ENCODE data around the gene ADAMTS6.

ADAMTS6 gene

DNA sequence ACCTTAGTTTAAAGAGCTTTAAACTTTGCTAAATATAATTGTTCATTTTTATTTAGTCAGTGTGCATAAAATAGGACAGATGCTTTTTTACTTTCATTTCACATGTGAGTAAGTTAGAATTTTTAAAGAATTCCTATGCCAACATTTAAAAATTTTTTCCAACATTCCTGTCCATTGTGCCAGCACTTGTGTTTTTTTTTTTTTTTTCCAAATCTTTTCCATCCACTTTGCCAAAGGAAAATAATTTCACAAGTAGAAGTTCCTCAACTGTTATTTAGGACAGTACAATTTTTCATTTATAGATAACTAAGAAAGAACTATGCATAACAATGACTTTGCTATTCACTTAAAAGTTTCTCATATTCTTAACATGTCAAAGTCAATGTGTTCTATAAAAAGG, 189.5 kb downstream of the ADAMTS6 start:
- no peak for DNase-seq

DNA sequence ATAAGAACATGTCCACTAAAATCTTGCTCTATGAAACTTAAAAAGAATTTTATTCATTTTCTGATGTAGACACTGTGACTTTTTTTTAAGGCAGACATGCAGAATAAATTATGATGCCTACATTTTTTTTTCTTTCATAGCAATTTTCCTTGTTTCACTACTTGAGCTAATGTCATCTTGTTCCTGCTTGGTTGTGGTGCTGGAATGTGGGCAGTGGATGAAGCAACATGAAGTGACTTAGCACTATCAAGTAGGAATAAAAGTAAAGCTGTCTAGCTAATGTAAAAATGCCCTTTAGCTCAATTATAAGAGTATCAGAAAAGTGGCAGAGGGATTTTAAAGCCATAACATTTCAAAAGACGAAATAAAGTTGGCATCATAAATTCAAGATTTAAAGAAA, 191.0 kb downstream of the ADAMTS6 start:
- DNase-seq, result no peak

GRCh38 chr5:65288657-65289056, 193.1 kb downstream of the ADAMTS6 start:
- DNase-seq, result no peak

- no peak for DNase-seq
These were observed 202.1 kb downstream of the ADAMTS6 start for GRCh38 chr5:65279603-65280002.

GRCh38 chr5:65276178-65276890, 205.4 kb downstream of the ADAMTS6 start:
- no peak for DNase-seq

GRCh38 chr5:65271906-65272305, 209.8 kb downstream of the ADAMTS6 start:
- DNase-seq, result no peak

DNA sequence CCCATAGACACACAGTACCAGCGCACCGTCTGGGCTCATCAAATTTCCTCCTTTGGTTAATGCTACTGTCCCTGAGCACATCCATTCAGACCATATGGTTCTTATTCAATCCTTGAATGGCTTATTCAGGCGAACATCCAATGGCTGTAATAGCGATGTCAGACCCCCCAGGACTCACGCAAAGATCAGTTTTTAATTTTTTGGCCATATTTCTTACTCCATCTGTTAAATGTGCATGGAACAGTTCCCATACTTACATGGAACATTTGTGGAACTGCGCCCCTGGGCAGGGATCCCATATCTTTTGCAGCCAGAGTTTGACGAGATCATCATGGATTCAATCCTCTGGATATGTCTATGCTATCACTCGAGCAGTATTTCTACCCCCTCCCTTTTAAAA, 213.2 kb downstream of the ADAMTS6 start:
- no peak for DNase-seq

DNA sequence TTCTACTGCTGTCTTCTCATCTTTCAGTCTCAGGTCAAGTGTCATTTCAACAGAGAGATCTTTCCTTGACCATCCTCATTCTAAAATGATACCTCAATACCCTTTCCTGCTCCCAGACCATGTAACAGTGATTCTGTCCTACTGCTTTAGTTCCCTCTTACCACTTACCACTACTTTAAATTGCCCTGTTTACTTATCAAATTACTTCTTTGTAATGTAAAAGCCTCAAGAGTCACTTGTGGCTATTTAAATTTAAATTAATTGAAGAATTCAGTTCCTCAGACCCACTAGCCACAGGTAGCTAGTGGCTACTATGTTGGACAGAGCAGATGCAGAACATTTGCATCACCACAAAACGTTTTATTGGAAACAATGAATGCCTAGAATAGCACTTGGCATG, 217.3 kb downstream of the ADAMTS6 start:
- DNase-seq, result no peak

- no peak for DNase-seq
These were observed 218.4 kb downstream of the ADAMTS6 start for GRCh38 chr5:65263321-65263720.

- DNase-seq, result no peak
These were observed 219.1 kb downstream of the ADAMTS6 start for GRCh38 chr5:65262649-65263059.

- peak in 1 of 58 donors; percentile 1 for DNase-seq
These were observed 219.6 kb downstream of the ADAMTS6 start for GRCh38 chr5:65262096-65262495.

- DNase-seq, result no peak
These were observed 220.2 kb downstream of the ADAMTS6 start for GRCh38 chr5:65261499-65261898.

- DNase-seq, result no peak
These were observed 226.4 kb downstream of the ADAMTS6 start for GRCh38 chr5:65255294-65255693.

DNA sequence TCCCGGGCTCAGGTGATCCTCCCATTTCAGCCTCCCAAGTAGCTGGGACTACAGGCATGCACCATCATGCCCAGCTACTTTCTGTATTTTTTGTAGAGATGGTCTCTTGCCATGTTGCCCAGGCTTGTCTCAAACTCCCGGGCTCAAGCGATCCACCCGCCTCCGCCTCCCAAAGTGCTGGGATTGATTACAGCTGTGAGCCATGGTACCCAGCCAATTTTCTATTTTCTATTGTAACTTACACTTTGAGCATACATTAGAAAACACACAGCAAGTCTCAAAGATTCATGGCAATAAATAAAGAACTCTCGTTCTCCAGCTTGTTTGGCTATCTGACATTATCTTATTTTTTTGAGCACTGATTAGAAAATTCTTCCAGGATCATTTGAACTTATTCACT, 228.7 kb downstream of the ADAMTS6 start:
- DNase-seq, result no peak

DNA sequence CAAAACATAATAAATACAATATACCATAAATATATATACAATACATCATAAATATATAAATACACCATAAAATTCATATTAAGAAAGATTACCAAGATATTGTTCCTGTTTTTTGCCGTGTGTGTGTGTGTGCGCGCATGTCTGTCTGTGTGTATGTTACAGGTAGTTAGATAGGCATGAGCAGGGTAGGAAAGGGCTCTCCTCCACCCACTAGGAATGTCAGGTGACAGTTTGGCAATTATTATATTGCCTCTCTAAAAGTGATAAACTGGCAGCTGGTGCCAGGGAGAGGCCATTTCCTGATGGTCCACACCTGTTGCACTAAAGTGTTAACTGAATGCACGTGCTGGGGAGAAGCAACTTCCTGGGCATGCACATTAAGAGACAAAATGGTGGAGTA, 232.8 kb downstream of the ADAMTS6 start:
- no peak for DNase-seq

GRCh38 chr5:65247594-65247993, 234.1 kb downstream of the ADAMTS6 start:
- no peak for DNase-seq

DNA sequence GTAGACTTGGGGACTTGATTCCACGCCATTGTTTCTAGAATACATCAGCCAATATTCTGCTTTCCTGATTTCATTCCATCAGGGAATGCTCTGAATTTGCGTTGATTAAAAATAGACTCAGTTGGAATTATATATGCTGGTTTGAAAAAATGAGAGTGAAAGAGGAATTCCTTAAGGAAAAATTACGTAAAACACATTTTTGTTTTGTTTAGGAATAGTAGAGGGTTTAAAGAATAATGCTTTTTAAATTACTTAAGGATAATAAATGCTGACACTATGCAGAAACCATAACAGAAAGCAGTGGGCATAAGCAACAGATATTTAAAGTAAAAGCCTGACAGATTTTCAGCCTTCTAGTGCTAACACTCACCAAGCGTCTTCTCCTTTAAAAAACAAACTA, 235.0 kb downstream of the ADAMTS6 start:
- DNase-seq, result no peak

- DNase-seq, result no peak
These were observed 237.7 kb downstream of the ADAMTS6 start for GRCh38 chr5:65244031-65244430.

GRCh38 chr5:65243161-65243560, 238.6 kb downstream of the ADAMTS6 start:
- DNase-seq, result no peak

DNA sequence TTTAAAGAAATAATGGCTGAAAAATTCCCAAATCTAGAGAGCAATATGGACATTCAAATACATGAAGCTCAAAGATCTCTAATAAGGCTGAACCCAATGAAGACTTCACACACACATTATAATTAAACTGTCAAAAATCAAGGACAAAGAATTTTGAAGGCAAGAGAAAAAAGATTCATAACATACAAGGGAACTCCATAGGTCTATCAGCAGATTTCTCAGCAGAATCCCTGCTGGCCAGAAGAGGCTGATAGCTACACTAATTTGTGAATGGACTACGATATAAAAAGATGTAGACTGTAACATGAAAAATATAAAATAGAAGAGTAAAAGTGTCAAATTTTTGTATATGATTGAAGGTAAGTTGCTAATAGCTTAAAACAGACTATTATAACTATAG, 251.9 kb downstream of the ADAMTS6 start:
- no peak for DNase-seq

DNA sequence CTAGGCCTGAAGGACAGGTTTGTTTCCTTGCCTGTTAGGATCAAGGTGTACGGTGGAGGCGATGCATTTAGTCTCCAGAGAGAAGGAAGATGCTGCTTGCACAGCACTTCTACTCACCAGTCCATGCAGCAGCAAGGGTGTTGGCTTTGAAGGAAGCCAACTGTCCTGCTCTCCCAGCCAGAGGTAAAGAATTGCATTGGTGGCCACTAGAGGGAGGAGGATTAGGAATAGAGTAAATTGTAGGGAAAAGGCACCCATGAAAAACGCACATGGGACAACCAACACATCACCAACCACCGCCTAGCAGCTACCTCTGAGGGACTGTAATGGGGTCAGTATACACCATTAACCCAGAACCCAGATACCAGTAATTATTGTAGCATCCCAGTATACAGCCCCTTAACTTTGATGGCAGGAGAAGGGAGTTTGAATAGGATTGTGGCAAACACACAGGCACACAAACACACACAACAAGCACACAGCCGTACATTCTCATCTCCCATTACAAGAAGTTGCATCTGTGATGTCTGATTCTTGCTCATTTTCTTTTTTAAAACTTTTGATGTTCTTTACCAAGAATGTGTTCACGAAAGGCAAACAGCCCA, 267.7 kb downstream of the ADAMTS6 start:
- DNase-seq, result no peak

DNA sequence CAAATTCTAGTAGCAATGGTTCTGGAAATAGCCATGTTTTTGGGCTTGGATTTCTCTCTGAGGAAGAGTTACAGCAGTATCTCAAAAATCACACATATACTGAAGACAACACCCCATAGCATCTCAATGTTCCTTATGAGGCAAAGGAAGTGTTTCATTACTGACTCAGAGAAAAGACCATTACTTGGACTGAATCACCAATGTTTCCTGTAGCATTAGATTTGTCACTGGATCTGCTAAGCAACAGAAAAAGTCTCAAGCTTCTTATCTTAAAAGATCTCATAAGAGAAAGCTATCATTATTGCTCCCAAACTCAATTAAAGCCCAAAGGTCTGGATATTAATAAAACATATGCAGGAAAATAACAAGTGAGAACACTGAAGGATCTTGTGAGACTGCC, 272.4 kb downstream of the ADAMTS6 start:
- DNase-seq, result no peak

DNA sequence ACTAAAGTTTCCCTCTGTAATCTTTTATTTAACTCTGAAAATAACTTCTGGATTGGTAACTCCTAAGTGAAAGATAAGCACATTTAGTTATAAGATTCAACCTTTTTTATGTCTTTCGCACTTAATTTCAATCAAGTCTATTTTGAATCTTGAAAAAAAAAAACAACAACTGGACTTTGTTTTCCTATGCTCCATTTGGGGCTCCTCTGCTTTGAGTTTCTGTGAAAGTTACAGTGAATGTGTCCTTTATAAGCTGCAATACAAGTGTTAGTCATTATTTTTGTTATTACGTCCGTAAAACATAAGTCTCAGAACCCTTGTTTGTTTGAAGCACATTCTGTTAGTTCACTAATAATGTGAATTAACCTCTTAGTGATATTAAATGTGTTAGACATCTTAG, 276.8 kb downstream of the ADAMTS6 start:
- no peak for DNase-seq

Data from anterior cingulate cortex (tissue), 58 donors.